GM12873 (cell line): ENCODE measurements around the gene SNAPC2.

Source experiments
- TF ChIP-seq, protein P1 (sequence below): IDR thresholded peaks from 2 replicates; pipeline ENCODE4 v1.5.1; 2012; ENCODE audit warnings: low read depth, mild to moderate bottlenecking, moderate library complexity, low read length, control low read depth; ENCODE audit not compliant: insufficient read depth; ENCODE audit errors: missing control alignments

The SNAPC2 gene

DNA sequence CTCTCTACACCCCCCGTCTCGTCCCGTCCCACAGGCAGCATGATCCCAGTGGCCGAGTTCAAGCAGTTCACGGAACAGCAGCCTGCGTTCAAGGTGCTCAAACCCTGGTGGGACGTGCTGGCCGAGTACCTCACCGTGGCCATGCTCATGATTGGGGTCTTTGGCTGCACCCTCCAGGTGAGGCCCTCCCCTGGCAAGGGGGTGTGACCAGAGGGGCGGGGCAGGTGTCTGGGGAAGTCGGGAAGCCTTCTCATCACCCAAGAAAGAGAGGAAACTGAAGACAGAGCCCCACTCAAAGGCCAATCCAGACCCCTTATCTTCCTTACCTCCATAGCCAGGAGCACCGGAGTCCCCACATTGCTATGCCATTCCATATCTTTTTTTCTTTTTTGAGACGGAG is 24.6 kb upstream of the SNAPC2 start:
- TF ChIP-seq, protein P1, sequence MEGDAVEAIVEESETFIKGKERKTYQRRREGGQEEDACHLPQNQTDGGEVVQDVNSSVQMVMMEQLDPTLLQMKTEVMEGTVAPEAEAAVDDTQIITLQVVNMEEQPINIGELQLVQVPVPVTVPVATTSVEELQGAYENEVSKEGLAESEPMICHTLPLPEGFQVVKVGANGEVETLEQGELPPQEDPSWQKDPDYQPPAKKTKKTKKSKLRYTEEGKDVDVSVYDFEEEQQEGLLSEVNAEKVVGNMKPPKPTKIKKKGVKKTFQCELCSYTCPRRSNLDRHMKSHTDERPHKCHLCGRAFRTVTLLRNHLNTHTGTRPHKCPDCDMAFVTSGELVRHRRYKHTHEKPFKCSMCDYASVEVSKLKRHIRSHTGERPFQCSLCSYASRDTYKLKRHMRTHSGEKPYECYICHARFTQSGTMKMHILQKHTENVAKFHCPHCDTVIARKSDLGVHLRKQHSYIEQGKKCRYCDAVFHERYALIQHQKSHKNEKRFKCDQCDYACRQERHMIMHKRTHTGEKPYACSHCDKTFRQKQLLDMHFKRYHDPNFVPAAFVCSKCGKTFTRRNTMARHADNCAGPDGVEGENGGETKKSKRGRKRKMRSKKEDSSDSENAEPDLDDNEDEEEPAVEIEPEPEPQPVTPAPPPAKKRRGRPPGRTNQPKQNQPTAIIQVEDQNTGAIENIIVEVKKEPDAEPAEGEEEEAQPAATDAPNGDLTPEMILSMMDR = no peak

DNA sequence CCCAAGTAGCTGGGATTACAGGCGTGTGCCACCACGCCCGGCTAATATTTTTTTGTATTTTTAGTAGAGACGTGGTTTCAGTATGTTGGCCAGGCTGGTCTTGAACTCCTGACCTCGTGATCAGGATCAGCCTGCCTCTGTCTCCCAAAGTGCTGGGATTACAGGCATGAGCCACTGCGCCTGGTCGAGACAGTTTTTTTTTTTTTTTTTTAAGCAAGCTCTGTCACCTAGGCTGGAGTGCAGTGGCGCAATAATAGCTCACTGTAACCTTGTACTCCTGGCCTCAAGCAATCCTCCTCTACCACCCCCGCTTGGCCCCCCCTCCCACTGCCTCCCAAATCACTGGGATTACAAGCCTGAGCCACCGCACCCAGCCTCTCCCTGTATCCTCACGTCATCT is 22.8 kb upstream of the SNAPC2 start:
- TF ChIP-seq, protein P1 = no peak

DNA sequence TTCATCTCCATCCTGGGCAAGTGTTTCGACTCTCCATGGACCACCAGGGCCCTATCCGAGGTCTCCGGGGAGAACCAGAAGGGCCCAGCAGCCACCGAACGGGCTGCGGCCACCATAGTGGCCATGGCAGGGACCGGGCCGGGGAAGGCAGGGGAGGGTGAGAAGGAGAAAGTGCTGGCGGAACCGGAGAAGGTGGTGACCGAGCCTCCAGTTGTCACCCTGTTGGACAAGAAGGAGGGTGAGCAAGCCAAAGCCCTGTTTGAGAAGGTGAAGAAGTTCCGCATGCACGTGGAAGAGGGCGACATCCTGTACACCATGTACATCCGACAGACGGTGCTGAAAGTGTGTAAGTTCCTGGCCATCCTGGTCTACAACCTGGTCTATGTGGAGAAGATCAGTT is 21.2 kb upstream of the SNAPC2 start:
- TF ChIP-seq, protein P1 = no peak

DNA sequence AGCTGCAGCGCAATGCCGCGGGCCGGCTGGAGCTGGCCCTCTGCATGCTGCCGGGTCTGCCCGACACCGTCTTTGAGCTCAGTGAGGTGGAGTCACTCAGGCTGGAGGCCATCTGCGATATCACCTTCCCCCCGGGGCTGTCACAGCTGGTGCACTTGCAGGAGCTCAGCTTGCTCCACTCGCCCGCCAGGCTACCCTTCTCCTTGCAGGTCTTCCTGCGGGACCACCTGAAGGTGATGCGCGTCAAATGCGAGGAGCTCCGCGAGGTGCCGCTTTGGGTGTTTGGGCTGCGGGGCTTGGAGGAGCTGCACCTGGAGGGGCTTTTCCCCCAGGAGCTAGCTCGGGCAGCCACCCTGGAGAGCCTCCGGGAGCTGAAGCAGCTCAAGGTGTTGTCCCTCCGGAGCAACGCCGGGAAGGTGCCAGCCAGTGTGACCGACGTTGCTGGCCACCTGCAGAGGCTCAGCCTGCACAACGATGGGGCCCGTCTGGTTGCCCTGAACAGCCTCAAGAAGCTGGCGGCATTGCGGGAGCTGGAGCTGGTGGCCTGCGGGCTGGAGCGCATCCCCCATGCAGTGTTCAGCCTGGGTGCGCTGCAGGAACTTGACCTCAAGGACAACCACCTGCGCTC is 20.3 kb upstream of the SNAPC2 start:
- TF ChIP-seq, protein P1 = no peak

DNA sequence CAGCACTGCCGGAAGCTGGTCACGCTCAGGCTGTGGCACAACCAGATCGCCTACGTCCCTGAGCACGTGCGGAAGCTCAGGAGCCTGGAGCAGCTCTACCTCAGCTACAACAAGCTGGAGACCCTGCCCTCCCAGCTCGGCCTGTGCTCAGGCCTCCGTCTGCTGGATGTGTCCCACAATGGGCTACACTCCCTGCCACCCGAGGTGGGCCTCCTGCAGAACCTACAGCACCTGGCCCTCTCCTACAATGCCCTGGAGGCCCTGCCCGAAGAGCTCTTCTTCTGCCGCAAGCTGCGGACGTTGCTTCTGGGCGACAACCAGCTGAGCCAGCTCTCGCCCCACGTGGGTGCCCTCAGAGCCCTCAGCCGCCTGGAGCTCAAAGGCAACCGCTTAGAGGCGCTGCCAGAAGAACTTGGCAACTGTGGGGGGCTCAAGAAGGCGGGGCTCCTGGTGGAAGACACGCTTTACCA is 19.7 kb upstream of the SNAPC2 start:
- TF ChIP-seq, protein P1 = no peak

DNA sequence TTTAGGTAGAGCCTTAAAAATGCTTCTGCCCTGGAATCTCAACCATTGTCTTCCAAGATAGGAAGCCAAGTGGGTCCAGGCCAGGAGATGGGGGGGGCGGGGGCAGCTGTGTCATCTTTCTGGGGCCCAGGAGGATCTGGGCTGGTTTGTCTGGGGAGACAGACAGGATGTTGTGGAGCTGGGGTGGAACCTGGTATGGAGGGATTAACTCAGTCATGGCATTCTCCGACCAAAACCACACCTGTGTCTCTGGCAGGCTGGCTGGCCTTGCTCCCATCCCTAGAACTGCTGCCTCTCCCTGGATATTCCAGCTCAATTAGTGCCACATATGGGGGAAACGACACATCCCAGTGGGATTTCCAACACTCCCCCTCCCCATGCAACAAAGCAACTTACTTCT is 19.2 kb upstream of the SNAPC2 start:
- TF ChIP-seq, protein P1 = no peak

DNA sequence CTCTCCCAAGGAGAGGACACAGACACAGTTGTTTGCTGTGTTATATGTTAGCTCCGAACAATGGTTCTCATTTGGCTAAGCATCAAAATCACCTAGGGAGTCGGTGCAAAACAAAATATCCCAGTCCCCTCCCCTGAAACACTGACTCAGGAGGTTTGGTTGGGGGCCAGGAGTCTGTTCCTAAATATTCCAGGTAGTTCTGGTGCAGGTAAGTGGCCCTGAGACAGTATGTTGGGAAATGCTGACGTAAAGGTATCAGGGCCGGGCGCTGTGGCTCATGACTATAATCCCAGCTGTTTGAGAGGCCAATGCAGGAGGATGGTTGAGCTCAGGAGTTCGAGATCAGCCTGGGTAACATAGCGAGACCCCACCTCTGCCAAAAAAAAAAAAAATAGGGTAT is 18.8 kb upstream of the SNAPC2 start:
- TF ChIP-seq, protein P1 = no peak
